GM12873 (cell line): ENCODE data around the gene IL27RA.

Experiments
- TF ChIP-seq, protein P1 (sequence below): IDR thresholded peaks from 2 replicates; pipeline ENCODE4 v1.5.1; 2012; ENCODE audit warnings: low read depth, mild to moderate bottlenecking, moderate library complexity, low read length, control low read depth; ENCODE audit not compliant: insufficient read depth; ENCODE audit errors: missing control alignments

The IL27RA gene

DNA sequence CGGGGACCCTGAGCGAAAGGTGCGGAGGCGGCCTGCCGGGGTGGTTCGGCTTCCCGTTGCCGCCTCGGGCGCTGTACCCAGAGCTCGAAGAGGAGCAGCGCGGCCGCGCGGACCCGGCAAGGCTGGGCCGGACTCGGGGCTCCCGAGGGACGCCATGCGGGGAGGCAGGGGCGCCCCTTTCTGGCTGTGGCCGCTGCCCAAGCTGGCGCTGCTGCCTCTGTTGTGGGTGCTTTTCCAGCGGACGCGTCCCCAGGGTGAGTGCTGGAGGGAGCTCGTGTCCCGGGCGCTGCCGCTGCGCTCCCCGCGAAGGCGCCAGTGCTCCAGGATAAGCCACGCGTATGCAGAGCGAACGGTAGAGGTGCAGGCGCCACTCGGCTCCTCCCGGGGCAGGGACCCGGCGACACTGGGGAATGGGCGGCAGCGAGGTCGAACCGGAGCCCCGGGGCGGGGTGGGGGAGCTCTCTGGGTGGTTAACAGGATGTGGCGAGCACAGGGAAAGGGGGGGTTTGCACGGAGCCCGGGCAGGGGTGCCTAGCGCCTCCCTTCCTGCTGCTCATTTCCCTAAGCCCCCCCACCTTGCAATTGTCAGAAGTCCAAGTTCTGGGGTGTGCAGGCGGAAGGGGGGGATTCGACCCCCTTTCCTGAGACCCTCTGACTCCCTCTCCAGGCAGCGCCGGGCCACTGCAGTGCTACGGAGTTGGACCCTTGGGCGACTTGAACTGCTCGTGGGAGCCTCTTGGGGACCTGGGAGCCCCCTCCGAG lies at the start of gene IL27RA:
IL27RA (plus strand) TSS at position 44 of the 762 bp plus-strand sequence; CDS start at position 155, 111 bp downstream.
- TF ChIP-seq, protein P1, sequence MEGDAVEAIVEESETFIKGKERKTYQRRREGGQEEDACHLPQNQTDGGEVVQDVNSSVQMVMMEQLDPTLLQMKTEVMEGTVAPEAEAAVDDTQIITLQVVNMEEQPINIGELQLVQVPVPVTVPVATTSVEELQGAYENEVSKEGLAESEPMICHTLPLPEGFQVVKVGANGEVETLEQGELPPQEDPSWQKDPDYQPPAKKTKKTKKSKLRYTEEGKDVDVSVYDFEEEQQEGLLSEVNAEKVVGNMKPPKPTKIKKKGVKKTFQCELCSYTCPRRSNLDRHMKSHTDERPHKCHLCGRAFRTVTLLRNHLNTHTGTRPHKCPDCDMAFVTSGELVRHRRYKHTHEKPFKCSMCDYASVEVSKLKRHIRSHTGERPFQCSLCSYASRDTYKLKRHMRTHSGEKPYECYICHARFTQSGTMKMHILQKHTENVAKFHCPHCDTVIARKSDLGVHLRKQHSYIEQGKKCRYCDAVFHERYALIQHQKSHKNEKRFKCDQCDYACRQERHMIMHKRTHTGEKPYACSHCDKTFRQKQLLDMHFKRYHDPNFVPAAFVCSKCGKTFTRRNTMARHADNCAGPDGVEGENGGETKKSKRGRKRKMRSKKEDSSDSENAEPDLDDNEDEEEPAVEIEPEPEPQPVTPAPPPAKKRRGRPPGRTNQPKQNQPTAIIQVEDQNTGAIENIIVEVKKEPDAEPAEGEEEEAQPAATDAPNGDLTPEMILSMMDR: peak; percentile 86

DNA sequence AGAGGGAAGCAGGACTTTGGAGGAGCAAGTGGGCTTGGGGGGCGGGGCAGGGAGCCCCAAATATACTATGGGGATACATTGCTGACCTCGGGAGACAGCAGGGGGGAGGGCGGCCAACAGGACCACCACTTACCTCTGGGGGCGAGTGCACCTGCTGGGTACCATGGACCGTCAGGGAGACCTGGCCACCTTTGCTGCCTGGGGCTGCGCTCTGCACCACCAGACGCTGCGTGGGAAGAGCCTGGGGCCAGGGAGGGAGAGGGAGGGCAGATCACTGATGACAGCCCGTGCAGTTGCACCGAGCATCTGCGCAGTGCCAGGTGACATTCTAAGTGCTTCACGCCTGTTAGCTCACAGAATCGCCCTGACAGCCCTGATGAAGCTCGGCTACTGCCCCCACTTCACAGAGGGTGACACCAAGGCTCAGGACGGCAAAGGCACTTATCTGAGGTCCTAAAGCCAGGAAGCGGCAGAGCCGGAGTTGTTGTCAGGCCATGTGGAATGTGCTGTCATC lies 49.5 kb upstream of the IL27RA start:
- TF ChIP-seq, protein P1: no peak

DNA sequence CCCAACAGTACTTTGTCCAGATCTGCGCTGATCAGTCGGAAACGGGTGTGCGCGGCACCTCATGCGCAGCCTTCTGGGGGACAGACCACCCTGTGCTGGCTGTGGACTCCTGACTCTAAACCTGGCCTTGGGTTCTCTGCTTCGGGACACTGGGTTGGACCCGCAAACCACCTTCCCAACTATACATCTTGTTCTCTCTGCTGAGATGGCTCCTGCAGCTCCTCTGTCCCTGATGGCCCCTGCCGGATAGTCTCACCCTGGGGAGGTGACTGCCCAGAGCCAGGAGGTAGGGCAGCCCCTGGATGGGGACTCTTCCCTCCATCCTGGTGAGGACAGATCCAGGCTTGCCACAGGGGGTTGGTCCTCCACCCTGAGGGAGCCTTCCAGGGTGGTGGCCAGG lies 48.8 kb upstream of the IL27RA start:
- TF ChIP-seq, protein P1: no peak

DNA sequence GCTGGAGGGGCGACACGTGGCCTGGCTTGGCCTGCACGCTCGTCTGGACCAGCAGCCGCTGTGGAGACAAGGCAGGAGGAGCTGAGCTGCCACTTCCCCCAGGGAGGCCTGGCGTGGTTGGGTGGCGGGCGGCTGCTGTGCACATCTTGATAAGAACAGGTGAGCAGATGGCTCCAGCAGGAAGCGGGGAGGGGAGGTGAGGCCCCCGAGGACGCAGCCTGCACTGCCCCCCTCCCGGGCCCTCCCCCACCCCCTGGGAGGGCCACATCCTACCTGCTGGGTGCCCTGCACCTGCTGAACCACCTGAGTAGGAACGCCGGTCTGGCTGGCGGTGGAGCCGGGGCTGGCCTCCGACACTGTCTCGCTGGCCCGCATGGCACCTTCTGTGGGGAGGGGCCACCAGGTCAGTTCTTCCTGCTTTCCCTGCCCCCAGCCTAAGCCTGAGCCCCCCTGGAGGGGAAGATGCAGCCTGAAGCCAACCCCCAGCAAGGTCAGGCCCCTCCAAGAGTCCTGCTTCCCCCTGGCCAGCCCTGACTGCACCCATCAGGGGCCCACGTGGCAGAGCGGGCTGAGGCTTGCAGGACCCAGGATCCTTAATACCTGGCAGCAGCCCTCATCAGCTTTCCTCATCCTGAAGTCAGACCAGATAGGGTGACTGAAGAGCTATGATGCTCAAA lies 48.2 kb upstream of the IL27RA start:
- TF ChIP-seq, protein P1: no peak

DNA sequence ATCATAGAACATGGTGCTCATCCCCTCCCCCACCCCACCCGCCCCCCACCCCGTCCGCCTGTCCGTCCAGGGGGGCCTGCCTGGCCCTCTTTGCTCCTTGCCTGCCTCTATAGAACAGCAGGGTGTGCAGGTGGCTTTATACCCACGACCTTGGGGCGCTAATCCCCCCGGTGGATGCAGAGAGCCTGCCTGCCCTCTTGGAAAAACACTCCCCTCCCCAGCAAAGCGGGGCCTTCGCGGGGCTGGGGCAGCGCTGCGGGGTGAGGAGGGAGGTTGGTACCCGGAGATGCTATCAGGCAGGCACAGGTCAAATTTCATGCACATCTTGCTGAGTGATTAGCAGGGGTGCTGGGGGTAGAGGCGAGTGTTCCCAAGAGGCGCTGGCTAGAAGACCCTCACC lies 47.4 kb upstream of the IL27RA start:
- TF ChIP-seq, protein P1: no peak

DNA sequence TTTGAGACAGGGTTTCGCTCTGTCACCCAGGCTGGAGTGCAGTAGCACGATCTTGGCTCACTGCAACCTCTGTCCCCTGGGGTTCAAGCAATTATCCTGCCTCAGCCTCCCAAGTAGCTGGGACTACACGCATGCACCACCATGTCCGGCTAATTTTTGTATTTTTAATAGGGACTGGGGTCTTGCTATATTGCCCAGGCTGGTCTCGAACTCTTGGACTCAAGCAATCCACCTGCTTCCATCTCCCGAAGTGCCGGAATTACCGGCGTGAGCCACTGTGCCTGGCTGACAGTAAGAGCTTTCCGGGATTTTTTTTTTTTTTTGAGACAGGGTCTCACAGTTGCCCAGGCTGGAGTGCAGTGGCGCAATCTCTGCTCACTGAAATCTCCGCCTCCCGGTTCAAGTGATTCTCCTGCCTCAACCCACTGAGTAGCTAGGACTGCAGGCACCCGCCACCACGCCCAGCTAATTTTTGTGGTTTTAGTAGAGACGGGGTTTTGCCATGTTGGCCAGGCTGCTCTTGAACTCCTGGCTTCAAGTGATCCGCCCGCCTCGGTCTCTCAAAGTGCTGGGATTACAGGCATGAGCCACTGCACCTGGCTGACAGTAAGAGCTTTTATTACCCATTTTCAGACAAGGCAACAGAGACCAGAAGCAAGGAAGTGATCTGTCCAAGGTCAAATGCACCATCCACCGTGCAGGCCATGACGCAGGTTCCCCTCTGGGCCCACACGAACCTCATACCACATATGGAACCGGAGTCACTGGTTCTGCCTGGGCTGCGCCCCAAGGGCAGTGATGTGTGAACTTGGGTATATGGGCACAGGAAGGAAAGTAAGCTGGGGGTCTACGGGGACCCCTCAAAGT lies 46.5 kb upstream of the IL27RA start:
- TF ChIP-seq, protein P1: no peak
